HEK293 (cell line): ENCODE results near the gene NDUFA8.

Source experiments
- CTCF ChIA-PET: fragments of 350-600 bp; formaldehyde crosslinking; extraction: SDS; loops from one replicate; lab custom pipeline; 2021; ENCODE audit warnings: antibody characterized with exemption; lab: Yijun Ruan, JAX
- POLR2A ChIA-PET: fragments of 300-600 bp; formaldehyde crosslinking; extraction: SDS; loops from one replicate; lab custom pipeline; 2020; ENCODE audit warnings: antibody characterized with exemption, inconsistent platforms; lab: Yijun Ruan, JAX
- H3K27ac ChIP-seq: fragments of 200-500 bp; sonication (Bioruptor generic); 2 replicates; pipeline ENCODE4 v1.5.1; 2014; ENCODE audit warnings: low read depth, low read length, control low read depth, inconsistent platforms; ENCODE audit errors: extremely low read depth
- H3K36me3 ChIP-seq, 2 experiments: fragments of 200-500 bp in 1 of 2; sonication (Bioruptor generic) in 1 of 2; 1 replicate in 1 of 2; 2 replicates in 1 of 2; pipeline ENCODE4 v1.5.1; 2014 to 2017; ENCODE audit warnings: inconsistent platforms in 2 of 2, low read length in 2 of 2; ENCODE audit not compliant: control insufficient read depth in 2 of 2, insufficient read depth in 1 of 2
- H3K4me1 ChIP-seq: fragments of 200-500 bp; sonication (Bioruptor generic); 2 replicates; pipeline ENCODE4 v1.5.1; 2014; ENCODE audit warnings: mild to moderate bottlenecking, low read length, inconsistent platforms; ENCODE audit not compliant: control insufficient read depth, insufficient read depth
- H3K4me3 ChIP-seq: 2 replicates; pipeline ENCODE4 v1.5.1; 2011; ENCODE audit warnings: low read depth, mild to moderate bottlenecking, control low read depth, low read length, moderate library complexity
- H3K9me3 ChIP-seq: fragments of 200-500 bp; sonication (Bioruptor generic); 2 replicates; pipeline ENCODE4 v1.5.1; 2014; ENCODE audit warnings: low read depth, low read length, inconsistent platforms; ENCODE audit not compliant: control insufficient read depth, insufficient read depth
- GLIS1 ChIP-seq: fragments of 450-650 bp; formaldehyde crosslinking; IDR thresholded peaks from 2 replicates; pipeline ENCODE4 v1.5.1; 2016; ENCODE audit warnings: missing biosample characterization, missing genetic modification characterization
- OSR2 ChIP-seq: fragments of 450-650 bp; formaldehyde crosslinking; IDR thresholded peaks from 2 replicates; pipeline ENCODE4 v1.5.1; 2016; ENCODE audit warnings: missing biosample characterization, missing genetic modification characterization
- SCRT1 ChIP-seq: fragments of 450-650 bp; formaldehyde crosslinking; IDR thresholded peaks from 2 replicates; pipeline ENCODE4 v1.5.1; 2016; ENCODE audit warnings: missing biosample characterization, missing genetic modification characterization, borderline replicate concordance
- TRIM28 ChIP-seq: IDR thresholded peaks from 2 replicates; pipeline ENCODE4 v1.6.1; 2011; ENCODE audit warnings: low read length, control low read depth, borderline replicate concordance
- ZBTB7A ChIP-seq: fragments of 450-650 bp; formaldehyde crosslinking; IDR thresholded peaks from 2 replicates; pipeline ENCODE4 v1.5.1; 2016; ENCODE audit warnings: low read depth, missing biosample characterization, missing genetic modification characterization
- ZFP3 ChIP-seq: fragments of 450-650 bp; formaldehyde crosslinking; IDR thresholded peaks from 2 replicates; pipeline ENCODE4 v1.5.1; 2016; ENCODE audit warnings: low read depth, missing biosample characterization, missing genetic modification characterization
- ZNF155 ChIP-seq: fragments of 450-650 bp; formaldehyde crosslinking; IDR thresholded peaks from 2 replicates; pipeline ENCODE4 v1.5.1; 2016; ENCODE audit warnings: missing biosample characterization, missing genetic modification characterization
- ZNF433 ChIP-seq: fragments of 450-650 bp; formaldehyde crosslinking; IDR thresholded peaks from 2 replicates; pipeline ENCODE4 v1.5.1; 2016; ENCODE audit warnings: missing biosample characterization, missing genetic modification characterization, low read depth
- ZNF623 ChIP-seq: fragments of 450-650 bp; formaldehyde crosslinking; IDR thresholded peaks from 2 replicates; pipeline ENCODE4 v1.5.1; 2016; ENCODE audit warnings: missing biosample characterization, missing genetic modification characterization
- ZNF624 ChIP-seq: fragments of 450-650 bp; formaldehyde crosslinking; IDR thresholded peaks from 2 replicates; pipeline ENCODE4 v1.5.1; 2017; ENCODE audit warnings: missing biosample characterization, missing genetic modification characterization
- ZNF747 ChIP-seq: fragments of 450-650 bp; formaldehyde crosslinking; IDR thresholded peaks from 2 replicates; pipeline ENCODE4 v1.5.1; 2016; ENCODE audit warnings: missing biosample characterization, missing genetic modification characterization
- ZNF830 ChIP-seq: fragments of 450-650 bp; IDR thresholded peaks from 2 replicates; pipeline ENCODE4 v1.5.0; 2018; ENCODE audit warnings: missing biosample characterization, missing genetic modification characterization, low read depth, mild to moderate bottlenecking, moderate library complexity
- TF ChIP-seq, protein P1 (sequence below): fragments of 450-650 bp; formaldehyde crosslinking; conservative IDR thresholded peaks from 2 replicates; pipeline ENCODE4 v1.5.1; 2016; ENCODE audit warnings: low read depth, missing biosample characterization, missing genetic modification characterization
- TF ChIP-seq, protein P2 (sequence below): fragments of 450-650 bp; formaldehyde crosslinking; optimal IDR thresholded peaks from 2 replicates; pipeline ENCODE3; 2016; ENCODE audit warnings: missing biosample characterization, mild to moderate bottlenecking, missing genetic modification characterization

The NDUFA8 gene

DNA sequence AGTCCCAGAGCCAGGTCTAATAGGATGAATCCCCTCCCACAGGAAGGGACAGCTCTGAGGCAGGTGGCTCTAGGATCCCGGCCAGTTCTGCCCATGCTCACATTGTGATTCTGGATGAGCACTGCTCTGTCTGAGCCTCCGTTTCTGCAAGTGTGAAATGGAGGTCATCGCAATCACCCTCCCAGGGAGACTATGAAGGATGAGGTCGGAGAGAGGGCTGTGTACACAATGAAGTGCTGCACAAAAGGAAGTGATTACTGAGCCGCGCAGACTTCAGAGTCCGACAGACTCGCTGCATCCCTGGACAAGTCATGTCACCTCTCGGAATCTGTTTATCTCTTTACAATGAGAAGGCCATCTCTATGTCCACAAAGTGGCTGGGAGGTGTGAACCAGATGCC lies 47.5 kb upstream of the NDUFA8 start:
- Histone ChIP-seq H3K9me3 (no peaks in the 10 kb centered on the region), H3K27ac (no peak overlapping the region), H3K4me3 (no peak overlapping the region), H3K4me1 (no peaks in the 10 kb centered on the region), H3K36me3 (no peaks in the 10 kb centered on the region)
- CTCF ChIA-PET: interaction anchor here (0.6 to 1.4 kb wide), 3 partner anchors 19 to 83 kb away, joined by 3 to 4 read pairs (median 4); no protein-coding TSS in a partner anchor
- TF ChIP-seq ZNF433: no peak
- no peak for TF ChIP-seq ZNF747 (tag by site-specific recombination)
- no peak for TF ChIP-seq ZNF155 (tag by site-specific recombination)
- TF ChIP-seq, protein P1, sequence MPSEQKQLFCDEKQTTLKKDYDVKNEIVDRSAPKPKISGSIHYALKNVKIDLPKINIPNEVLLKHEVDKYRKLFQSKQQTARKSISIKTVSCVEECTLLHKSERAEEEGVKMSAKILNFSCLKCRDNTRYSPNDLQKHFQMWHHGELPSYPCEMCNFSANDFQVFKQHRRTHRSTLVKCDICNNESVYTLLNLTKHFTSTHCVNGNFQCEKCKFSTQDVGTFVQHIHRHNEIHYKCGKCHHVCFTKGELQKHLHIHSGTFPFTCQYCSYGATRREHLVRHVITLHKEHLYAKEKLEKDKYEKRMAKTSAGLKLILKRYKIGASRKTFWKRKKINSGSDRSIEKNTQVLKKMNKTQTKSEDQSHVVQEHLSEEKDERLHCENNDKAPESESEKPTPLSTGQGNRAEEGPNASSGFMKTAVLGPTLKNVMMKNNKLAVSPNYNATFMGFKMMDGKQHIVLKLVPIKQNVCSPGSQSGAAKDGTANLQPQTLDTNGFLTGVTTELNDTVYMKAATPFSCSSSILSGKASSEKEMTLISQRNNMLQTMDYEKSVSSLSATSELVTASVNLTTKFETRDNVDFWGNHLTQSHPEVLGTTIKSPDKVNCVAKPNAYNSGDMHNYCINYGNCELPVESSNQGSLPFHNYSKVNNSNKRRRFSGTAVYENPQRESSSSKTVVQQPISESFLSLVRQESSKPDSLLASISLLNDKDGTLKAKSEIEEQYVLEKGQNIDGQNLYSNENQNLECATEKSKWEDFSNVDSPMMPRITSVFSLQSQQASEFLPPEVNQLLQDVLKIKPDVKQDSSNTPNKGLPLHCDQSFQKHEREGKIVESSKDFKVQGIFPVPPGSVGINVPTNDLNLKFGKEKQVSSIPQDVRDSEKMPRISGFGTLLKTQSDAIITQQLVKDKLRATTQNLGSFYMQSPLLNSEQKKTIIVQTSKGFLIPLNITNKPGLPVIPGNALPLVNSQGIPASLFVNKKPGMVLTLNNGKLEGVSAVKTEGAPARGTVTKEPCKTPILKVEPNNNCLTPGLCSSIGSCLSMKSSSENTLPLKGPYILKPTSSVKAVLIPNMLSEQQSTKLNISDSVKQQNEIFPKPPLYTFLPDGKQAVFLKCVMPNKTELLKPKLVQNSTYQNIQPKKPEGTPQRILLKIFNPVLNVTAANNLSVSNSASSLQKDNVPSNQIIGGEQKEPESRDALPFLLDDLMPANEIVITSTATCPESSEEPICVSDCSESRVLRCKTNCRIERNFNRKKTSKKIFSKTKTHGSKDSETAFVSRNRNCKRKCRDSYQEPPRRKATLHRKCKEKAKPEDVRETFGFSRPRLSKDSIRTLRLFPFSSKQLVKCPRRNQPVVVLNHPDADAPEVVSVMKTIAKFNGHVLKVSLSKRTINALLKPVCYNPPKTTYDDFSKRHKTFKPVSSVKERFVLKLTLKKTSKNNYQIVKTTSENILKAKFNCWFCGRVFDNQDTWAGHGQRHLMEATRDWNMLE (tag by site-specific recombination): no peak
- TF ChIP-seq, protein P2, sequence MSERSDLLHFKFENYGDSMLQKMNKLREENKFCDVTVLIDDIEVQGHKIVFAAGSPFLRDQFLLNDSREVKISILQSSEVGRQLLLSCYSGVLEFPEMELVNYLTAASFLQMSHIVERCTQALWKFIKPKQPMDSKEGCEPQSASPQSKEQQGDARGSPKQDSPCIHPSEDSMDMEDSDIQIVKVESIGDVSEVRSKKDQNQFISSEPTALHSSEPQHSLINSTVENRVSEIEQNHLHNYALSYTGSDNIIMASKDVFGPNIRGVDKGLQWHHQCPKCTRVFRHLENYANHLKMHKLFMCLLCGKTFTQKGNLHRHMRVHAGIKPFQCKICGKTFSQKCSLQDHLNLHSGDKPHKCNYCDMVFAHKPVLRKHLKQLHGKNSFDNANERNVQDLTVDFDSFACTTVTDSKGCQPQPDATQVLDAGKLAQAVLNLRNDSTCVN: no peak
- TF ChIP-seq ZNF830 (tag by site-specific recombination): no peak
- TF ChIP-seq SCRT1 (tag by site-specific recombination): no peak
- no peak for TF ChIP-seq ZNF624 (tag by site-specific recombination)
- TF ChIP-seq ZFP3 (tag by site-specific recombination): no peak
- POLR2A ChIA-PET: no interaction called here

DNA sequence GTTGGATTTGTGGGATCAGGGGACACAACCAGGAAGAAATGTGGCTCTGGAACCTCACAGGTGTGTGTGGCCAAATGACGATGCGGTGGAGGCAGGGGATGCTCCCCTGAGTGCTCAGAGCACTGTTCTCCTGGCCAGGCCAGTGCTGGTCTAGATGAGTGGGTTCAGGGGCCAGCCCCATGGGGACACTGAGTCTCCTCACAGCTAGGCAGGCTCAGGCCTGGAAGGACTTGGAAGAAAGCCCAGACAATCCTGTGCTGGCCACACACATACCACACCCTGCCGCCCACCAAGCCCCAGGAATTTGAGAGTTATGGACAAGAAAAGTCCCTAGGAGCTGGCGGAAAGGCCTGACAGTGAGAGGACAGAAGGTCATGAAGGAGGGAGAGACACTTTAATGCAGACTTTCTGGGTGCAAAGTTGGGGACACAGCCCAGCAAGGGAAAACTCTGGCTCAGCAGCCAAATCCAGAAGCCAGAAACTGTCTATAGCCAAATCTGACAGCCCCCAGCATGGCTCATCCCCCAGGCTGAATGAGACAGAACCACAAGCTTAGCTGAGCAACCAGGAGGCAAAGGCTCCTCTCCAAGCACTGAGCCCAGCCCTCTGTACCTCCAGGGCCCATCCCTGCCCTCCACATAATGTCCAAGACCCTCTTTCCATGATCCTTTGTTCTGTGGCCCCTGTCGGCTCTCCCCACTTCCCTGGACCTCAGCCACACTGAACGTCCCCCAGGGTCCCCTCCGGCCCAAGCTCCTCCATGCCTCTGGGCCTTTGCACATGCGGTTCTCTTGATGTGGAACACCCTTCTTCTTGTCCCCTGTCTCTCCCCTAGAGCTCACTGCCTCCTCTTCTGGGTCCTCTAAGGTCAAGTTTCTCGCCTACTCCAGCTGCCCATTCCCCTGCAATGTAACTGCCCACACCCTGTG lies 46.8 kb upstream of the NDUFA8 start:
- H3K36me3 ChIP-seq: no peaks in the 10 kb centered on the region
- CTCF ChIA-PET: interaction anchor here (0.6 to 1.4 kb wide), 3 partner anchors 19 to 82 kb away, joined by 3 to 4 read pairs (median 4); no protein-coding TSS in a partner anchor
- H3K9me3 ChIP-seq: no peaks in the 10 kb centered on the region
- H3K27ac ChIP-seq: no peak overlapping the region
- H3K4me3 ChIP-seq: no peak overlapping the region
- H3K4me1 ChIP-seq: no peaks in the 10 kb centered on the region
- TF ChIP-seq ZNF623: peak; percentile 70
- TF ChIP-seq GLIS1 (tag by site-specific recombination): no peak
- TF ChIP-seq, all 188 proteins: peak for 1
- POLR2A ChIA-PET: no interaction called here

DNA sequence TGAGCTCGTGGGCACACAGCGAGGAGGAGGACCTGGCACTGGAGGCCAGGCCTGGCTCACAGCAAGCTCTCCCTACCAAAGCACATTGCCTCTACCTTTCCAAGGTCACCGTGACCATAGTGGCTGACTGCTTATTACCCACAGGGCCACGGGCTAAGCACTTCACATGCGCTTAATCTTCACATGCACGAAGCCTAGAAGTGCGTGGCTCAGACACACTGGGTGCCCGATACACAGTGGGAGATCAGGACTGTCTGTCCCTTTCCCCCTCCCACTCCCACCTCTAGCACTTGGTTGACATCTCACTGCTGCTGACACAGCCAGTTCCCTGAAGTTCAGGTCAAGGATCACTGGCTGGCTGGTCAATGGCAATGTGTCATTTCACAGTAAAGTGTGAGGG lies 45.6 kb upstream of the NDUFA8 start:
- no peaks in the 10 kb centered on the region for H3K9me3 ChIP-seq
- POLR2A ChIA-PET: no interaction called here
- CTCF ChIA-PET: no interaction called here
- no peaks in the 10 kb centered on the region for H3K36me3 ChIP-seq
- no peak overlapping the region for H3K27ac ChIP-seq
- TF ChIP-seq OSR2 (tag by site-specific recombination) (no peak), TRIM28 (no peak), ZBTB7A (no peak)
- TF ChIP-seq, protein P2: no peak
- no peaks in the 10 kb centered on the region for H3K4me1 ChIP-seq
- no peak overlapping the region for H3K4me3 ChIP-seq
